HepG2 (cell line): Measurements from ENCODE around the gene OPRL1. TPM values are rescaled to one million over a fixed set of nuclear protein-coding genes. Genes with fewer than 3 reads are reported as not detected.

Source experiments
- BHLHE40 ChIP-seq: IDR thresholded peaks from 2 replicates; pipeline ENCODE4 v1.6.1; 2011; ENCODE audit warnings: low read length, improper control_type of control experiment
- DNMT1 ChIP-seq: sonication (generic); formaldehyde crosslinking; IDR thresholded peaks from 2 replicates; pipeline ENCODE4 v1.5.1; 2020; ENCODE audit warnings: mild to moderate bottlenecking, missing genetic modification reagents
- HOXA9 ChIP-seq: sonication (generic); formaldehyde crosslinking; IDR thresholded peaks from 2 replicates; pipeline ENCODE4 v1.8.1; 2022; ENCODE audit warnings: missing genetic modification reagents, mild to moderate bottlenecking, moderate library complexity, borderline replicate concordance
- JDP2 ChIP-seq: sonication (generic); formaldehyde crosslinking; IDR thresholded peaks from 2 replicates; pipeline ENCODE4 v1.8.1; 2022; ENCODE audit warnings: missing genetic modification reagents, borderline replicate concordance
- MATR3 ChIP-seq: sonication (generic); formaldehyde crosslinking; IDR thresholded peaks from 2 replicates; pipeline ENCODE4 v1.4.0; 2020; ENCODE audit warnings: missing genetic modification reagents
- MAZ ChIP-seq, 2 experiments: sonication (generic) in 1 of 2; formaldehyde crosslinking in 1 of 2; IDR thresholded peaks; 2 replicates each; pipeline versions ENCODE4 v1.5.0 to v1.6.1; 2012 to 2020; ENCODE audit warnings: low read depth in 2 of 2, mild to moderate bottlenecking in 2 of 2, borderline replicate concordance in 1 of 2, improper control_type of control experiment in 1 of 2, low read length in 1 of 2, missing genetic modification reagents in 1 of 2, moderate library complexity in 1 of 2
- NCOA2 ChIP-seq: sonication (generic); formaldehyde crosslinking; IDR thresholded peaks from 2 replicates; pipeline ENCODE4 v1.8.0; 2022; ENCODE audit warnings: inconsistent platforms
- NRL ChIP-seq: sonication (generic); formaldehyde crosslinking; IDR thresholded peaks from 2 replicates; pipeline ENCODE4 v1.5.0; 2020; ENCODE audit warnings: missing genetic modification reagents, mild to moderate bottlenecking, moderate library complexity, borderline replicate concordance
- PHB2 ChIP-seq: fragments of 450-650 bp; IDR thresholded peaks from 2 replicates; pipeline ENCODE4 v1.6.1; 2018; ENCODE audit not compliant: partially characterized antibody
- RAD21 ChIP-seq: fragments of 450-650 bp; formaldehyde crosslinking; IDR thresholded peaks from 2 replicates; pipeline ENCODE4 v1.5.0; 2020; ENCODE audit warnings: mild to moderate bottlenecking
- REPIN1 ChIP-seq: sonication (generic); formaldehyde crosslinking; IDR thresholded peaks from 2 replicates; pipeline ENCODE4 v1.8.0; 2022; ENCODE audit warnings: missing genetic modification reagents, low read depth, mild to moderate bottlenecking, borderline replicate concordance
- SRY ChIP-seq: sonication (generic); formaldehyde crosslinking; IDR thresholded peaks from 2 replicates; pipeline ENCODE4 v1.8.0; 2022; ENCODE audit warnings: mild to moderate bottlenecking, missing genetic modification reagents
- TOPORS ChIP-seq: sonication (generic); formaldehyde crosslinking; IDR thresholded peaks from 2 replicates; pipeline ENCODE4 v1.8.0; 2023; ENCODE audit warnings: mild to moderate bottlenecking, missing genetic modification reagents
- ZNF264 ChIP-seq: sonication (generic); formaldehyde crosslinking; IDR thresholded peaks from 2 replicates; pipeline ENCODE4 v1.4.0; 2020; ENCODE audit warnings: missing genetic modification reagents
- ZNF382 ChIP-seq: sonication (generic); formaldehyde crosslinking; IDR thresholded peaks from 2 replicates; pipeline ENCODE4 v1.5.0; 2020; ENCODE audit warnings: missing genetic modification reagents, mild to moderate bottlenecking, borderline replicate concordance
- ZNF615 ChIP-seq: sonication (generic); formaldehyde crosslinking; IDR thresholded peaks from 2 replicates; pipeline ENCODE4 v1.5.0; 2020; ENCODE audit warnings: mild to moderate bottlenecking, missing genetic modification reagents, borderline replicate concordance
- ZNF616 ChIP-seq: sonication (generic); formaldehyde crosslinking; IDR thresholded peaks from 2 replicates; pipeline ENCODE4 v1.5.0; 2020; ENCODE audit warnings: low read depth, mild to moderate bottlenecking, missing genetic modification reagents
- ZNF7 ChIP-seq: IDR thresholded peaks from 2 replicates; pipeline ENCODE4 v1.6.1; 2016; ENCODE audit warnings: missing biosample characterization, missing genetic modification reagents
- ZNF768 ChIP-seq: sonication (generic); formaldehyde crosslinking; IDR thresholded peaks from 2 replicates; pipeline ENCODE4 v1.4.0; 2020; ENCODE audit warnings: missing genetic modification reagents
- polyA plus RNA-seq, 8 experiments: library from polyadenylated mRNA; depleted of rRNA in 3 of 8; stranded (reverse) in 7 of 8; unstranded in 1 of 8; fragments of >200 nt; fragmentation: Illumina TruSeq in 4 of 8; extraction: Trizol in 4 of 8; gene quantifications; 2 replicates each; pipeline versions ENCODE4 v1.2.1 to v1.2.3, GENCODE V29; 2011 to 2016; ENCODE audit warnings: low read depth in 4 of 8, missing spikeins in 1 of 8, mixed read lengths in 1 of 8; ENCODE audit not compliant: insufficient read depth in 1 of 8
- total RNA-seq, 5 experiments: library from RNA; depleted of rRNA; stranded (reverse); fragments of >200 nt; fragmentation: Illumina TruSeq; extraction: Trizol; gene quantifications; 2 replicates each; pipeline ENCODE4 v1.2.3, GENCODE V29; 2016; ENCODE audit warnings: low read depth in 1 of 5
- TF ChIP-seq, protein P1 (sequence below): sonication (generic); formaldehyde crosslinking; IDR thresholded peaks from 2 replicates; pipeline ENCODE4 v1.5.1; 2020; ENCODE audit warnings: missing genetic modification reagents, mild to moderate bottlenecking, borderline replicate concordance
- TF ChIP-seq, protein P2 (sequence below): sonication (generic); formaldehyde crosslinking; IDR thresholded peaks from 2 replicates; pipeline ENCODE4 v1.4.0; 2020; ENCODE audit warnings: mild to moderate bottlenecking, missing genetic modification reagents
- TF ChIP-seq, protein P3 (sequence below): IDR thresholded peaks from 2 replicates; pipeline ENCODE4 v1.4.0; 2020; ENCODE audit warnings: mild to moderate bottlenecking, missing genetic modification reagents

The OPRL1 gene
- total and polyA plus RNA-seq, 2 of the 13 experiments (the other 11 are each of a cell fraction or from before 2014, with no cell fraction given): 0.35 to 0.71 TPM

DNA sequence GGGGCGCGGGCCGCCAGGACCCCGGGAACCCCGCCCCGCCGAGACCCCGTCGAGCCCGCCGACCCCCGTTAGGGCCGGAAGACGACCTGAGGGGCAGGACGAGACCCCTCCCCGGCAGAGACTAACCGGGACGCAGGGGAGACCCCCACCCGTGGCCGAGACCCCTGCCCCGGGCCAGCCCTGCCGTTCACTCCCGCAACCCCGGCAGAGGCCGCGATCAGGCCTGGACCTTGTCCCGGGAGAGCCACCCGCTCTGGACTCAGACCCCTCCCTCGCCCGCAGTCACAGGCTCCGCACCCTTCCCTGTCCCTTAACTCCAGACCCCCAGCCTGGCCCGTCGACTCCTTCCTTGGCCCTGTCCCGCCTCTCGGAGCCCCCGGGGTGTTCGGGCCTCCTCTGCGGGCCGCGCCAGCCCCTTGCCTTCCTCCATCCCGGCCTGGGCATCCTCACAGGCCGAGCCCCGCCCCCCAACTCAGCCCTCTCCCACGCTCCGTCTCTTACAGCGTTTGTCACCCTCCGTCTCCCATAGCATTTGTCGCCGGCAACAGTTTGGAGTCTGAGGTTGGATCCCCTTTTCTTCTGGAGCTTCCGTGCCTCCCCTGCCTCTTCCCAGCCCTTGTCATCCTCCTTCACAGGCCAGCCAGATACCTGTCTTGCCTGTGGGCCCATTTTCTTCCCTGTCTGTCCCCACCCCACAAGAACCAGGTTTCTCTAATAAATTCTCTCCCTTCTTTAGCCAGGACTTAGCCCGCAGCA, 16.3 kb upstream of the OPRL1 start (continued):
- TF ChIP-seq BHLHE40 (peak; percentile 17; the same call in 1 of the 2 replicates), ZNF768 (CRISPR knock-in tag) (peak; percentile 36; the same call in 1 of the 2 replicates), NRL (CRISPR knock-in tag) (peak; percentile 11), MAZ (IDR thresholded peaks at IDR 0.05; ENCODE audit: borderline replicate concordance, low read depth, low read length) (no peak), MAZ (CRISPR knock-in tag; IDR thresholded peaks at IDR 0.05; ENCODE audit: low read depth) (no peak), ZNF382 (no peak), MATR3 (no peak), SRY (CRISPR knock-in tag) (no peak), NCOA2 (no peak), PHB2 (no peak), JDP2 (no peak), TOPORS (CRISPR knock-in tag) (no peak), ZNF7 (CRISPR knock-in tag) (no peak), ZNF615 (CRISPR knock-in tag) (no peak), DNMT1 (no peak), ZNF616 (CRISPR knock-in tag) (peak; percentile 16; the same call in 1 of the 2 replicates), ZNF264 (CRISPR knock-in tag) (no peak; the same call in 1 of the 2 replicates), RAD21 (CRISPR knock-in tag) (no peak), REPIN1 (CRISPR knock-in tag) (no peak; the same call in 1 of the 2 replicates), HOXA9 (0 out of 2 replicates have a peak, but pooled peaks have one; percentile 17)
- TF ChIP-seq, protein P1, sequence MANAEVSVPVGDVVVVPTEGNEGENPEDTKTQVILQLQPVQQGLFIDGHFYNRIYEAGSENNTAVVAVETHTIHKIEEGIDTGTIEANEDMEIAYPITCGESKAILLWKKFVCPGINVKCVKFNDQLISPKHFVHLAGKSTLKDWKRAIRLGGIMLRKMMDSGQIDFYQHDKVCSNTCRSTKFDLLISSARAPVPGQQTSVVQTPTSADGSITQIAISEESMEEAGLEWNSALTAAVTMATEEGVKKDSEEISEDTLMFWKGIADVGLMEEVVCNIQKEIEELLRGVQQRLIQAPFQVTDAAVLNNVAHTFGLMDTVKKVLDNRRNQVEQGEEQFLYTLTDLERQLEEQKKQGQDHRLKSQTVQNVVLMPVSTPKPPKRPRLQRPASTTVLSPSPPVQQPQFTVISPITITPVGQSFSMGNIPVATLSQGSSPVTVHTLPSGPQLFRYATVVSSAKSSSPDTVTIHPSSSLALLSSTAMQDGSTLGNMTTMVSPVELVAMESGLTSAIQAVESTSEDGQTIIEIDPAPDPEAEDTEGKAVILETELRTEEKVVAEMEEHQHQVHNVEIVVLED (CRISPR knock-in tag): no peak
- TF ChIP-seq, protein P2, sequence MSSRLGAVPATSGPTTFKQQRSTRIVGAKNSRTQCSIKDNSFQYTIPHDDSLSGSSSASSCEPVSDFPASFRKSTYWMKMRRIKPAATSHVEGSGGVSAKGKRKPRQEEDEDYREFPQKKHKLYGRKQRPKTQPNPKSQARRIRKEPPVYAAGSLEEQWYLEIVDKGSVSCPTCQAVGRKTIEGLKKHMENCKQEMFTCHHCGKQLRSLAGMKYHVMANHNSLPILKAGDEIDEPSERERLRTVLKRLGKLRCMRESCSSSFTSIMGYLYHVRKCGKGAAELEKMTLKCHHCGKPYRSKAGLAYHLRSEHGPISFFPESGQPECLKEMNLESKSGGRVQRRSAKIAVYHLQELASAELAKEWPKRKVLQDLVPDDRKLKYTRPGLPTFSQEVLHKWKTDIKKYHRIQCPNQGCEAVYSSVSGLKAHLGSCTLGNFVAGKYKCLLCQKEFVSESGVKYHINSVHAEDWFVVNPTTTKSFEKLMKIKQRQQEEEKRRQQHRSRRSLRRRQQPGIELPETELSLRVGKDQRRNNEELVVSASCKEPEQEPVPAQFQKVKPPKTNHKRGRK: no peak
- TF ChIP-seq, protein P3, sequence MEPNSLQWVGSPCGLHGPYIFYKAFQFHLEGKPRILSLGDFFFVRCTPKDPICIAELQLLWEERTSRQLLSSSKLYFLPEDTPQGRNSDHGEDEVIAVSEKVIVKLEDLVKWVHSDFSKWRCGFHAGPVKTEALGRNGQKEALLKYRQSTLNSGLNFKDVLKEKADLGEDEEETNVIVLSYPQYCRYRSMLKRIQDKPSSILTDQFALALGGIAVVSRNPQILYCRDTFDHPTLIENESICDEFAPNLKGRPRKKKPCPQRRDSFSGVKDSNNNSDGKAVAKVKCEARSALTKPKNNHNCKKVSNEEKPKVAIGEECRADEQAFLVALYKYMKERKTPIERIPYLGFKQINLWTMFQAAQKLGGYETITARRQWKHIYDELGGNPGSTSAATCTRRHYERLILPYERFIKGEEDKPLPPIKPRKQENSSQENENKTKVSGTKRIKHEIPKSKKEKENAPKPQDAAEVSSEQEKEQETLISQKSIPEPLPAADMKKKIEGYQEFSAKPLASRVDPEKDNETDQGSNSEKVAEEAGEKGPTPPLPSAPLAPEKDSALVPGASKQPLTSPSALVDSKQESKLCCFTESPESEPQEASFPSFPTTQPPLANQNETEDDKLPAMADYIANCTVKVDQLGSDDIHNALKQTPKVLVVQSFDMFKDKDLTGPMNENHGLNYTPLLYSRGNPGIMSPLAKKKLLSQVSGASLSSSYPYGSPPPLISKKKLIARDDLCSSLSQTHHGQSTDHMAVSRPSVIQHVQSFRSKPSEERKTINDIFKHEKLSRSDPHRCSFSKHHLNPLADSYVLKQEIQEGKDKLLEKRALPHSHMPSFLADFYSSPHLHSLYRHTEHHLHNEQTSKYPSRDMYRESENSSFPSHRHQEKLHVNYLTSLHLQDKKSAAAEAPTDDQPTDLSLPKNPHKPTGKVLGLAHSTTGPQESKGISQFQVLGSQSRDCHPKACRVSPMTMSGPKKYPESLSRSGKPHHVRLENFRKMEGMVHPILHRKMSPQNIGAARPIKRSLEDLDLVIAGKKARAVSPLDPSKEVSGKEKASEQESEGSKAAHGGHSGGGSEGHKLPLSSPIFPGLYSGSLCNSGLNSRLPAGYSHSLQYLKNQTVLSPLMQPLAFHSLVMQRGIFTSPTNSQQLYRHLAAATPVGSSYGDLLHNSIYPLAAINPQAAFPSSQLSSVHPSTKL: no peak
